Measurements from ENCODE around the gene ANKRD10.

Gene ANKRD10

GRCh38 chr13:110885966-110886869, 28.7 kb downstream of the ANKRD10 start:
- H3K27ac ChIP-seq = no peak overlapping the region
- TF ChIP-seq CTCF (conservative IDR thresholded peaks at IDR 0.05) (no peak), ZFX (IDR thresholded peaks at IDR 0.05) (no peak)

- no peak overlapping the region for H3K27ac ChIP-seq
- no peak for TF ChIP-seq ZFX (IDR thresholded peaks at IDR 0.05)
- TF ChIP-seq CTCF (conservative IDR thresholded peaks at IDR 0.05) = no peak
Measured at GRCh38 chr13:110885516-110885915, 29.4 kb downstream of the ANKRD10 start.

- no peak overlapping the region for H3K27ac ChIP-seq
- TF ChIP-seq ZFX (IDR thresholded peaks at IDR 0.05) = no peak
Measured at GRCh38 chr13:110884517-110884916, 30.4 kb downstream of the ANKRD10 start.

GRCh38 chr13:110883542-110883941, 31.3 kb downstream of the ANKRD10 start:
- TF ChIP-seq ZFX (IDR thresholded peaks at IDR 0.05) = no peak
- no peak for TF ChIP-seq CTCF (conservative IDR thresholded peaks at IDR 0.05)
- H3K27ac ChIP-seq = no peak overlapping the region

- H3K27ac ChIP-seq = no peak overlapping the region
- TF ChIP-seq CTCF (conservative IDR thresholded peaks at IDR 0.05) = no peak
- TF ChIP-seq ZFX (IDR thresholded peaks at IDR 0.05) = no peak
Measured at GRCh38 chr13:110882972-110883371, 31.9 kb downstream of the ANKRD10 start.

GRCh38 chr13:110881839-110882627, 32.8 kb downstream of the ANKRD10 start:
- no peak for TF ChIP-seq ZFX (IDR thresholded peaks at IDR 0.05)
- no peak for TF ChIP-seq CTCF (conservative IDR thresholded peaks at IDR 0.05)
- H3K27ac ChIP-seq = no peak overlapping the region

- TF ChIP-seq CTCF (conservative IDR thresholded peaks at IDR 0.05) (no peak), ZFX (IDR thresholded peaks at IDR 0.05) (no peak)
- no peak overlapping the region for H3K27ac ChIP-seq
Measured at GRCh38 chr13:110880627-110881026, 34.2 kb downstream of the ANKRD10 start.
